SK-N-MC (cell line): ENCODE data around the gene ABR.

ENCODE experiments used
- EZH2 ChIP-seq: fragments of 200-600 bp; sonication (generic); IDR thresholded peaks from one replicate; pipeline ENCODE4 v1.6.1; 2017; ENCODE audit warnings: antibody characterized with exemption
- POLR2AphosphoS5 ChIP-seq: IDR thresholded peaks from 2 replicates; pipeline ENCODE4 v1.6.1; 2012; ENCODE audit warnings: mild to moderate bottlenecking, low read depth, low read length, borderline replicate concordance

- no peak for TF ChIP-seq POLR2AphosphoS5
- no peak for TF ChIP-seq EZH2
Measured at GRCh38 chr17:1137465-1137894, 42.3 kb downstream of the ABR start.
